Activated CD4-positive, CD25-positive, alpha-beta regulatory T cell treated with anti-CD3 and anti-CD28 coated beads, Interleukin-2, amount 50 U/mL, for 16 hours (primary cell): ENCODE results near the gene NMT1.
"Not testable (repeated sequence)": the region's sequence is repeated elsewhere in the genome, so short reads cannot be mapped to it uniquely, and the experiment has no call there.

Source experiments
- DNase-seq: peaks from one replicate; pipeline ENCODE4 v3.0.0-alpha.2; 2020; ENCODE audit warnings: low read depth, low spot score

Gene NMT1

DNA sequence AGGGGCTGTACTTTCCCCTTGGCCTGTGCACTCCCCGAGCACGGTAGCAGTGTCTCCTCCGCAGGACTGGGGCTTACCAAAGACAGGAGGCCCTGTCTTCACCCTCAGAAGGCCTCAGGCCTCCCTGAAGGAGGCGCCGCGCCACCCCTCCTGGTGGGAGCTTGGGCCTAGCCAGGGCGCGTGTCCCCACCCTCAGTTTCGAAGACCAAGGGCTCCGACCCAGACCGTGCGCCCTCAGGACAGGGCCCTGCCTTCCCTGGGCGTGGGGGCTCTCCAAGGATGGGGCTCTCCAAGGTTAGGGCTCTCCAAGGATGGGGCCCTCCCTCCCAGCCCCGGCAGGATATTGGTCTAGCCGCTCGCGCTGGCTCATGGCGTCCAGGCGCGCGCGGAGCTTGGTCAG lies 59.4 kb downstream of the NMT1 start:
- no peak for DNase-seq

DNA sequence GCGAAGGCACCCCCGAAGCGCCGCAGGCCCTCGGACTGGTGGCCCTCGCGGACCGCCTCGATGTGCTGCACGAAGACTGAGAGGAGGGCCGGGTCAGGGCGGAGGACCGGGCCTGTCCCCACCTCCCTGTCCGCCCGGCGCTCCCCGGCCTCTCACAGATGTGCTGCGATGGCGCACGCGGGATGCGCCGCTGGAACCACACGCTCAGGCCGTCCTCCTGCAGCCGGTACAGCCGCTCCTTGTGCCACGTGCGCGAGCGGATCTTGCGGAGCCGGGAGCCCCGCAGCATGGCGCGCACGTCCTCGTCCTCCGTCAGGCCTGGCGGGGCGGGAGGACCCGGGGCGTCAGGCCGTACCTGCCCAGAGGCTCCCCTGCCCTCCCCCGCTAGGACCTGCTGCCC lies 59.9 kb downstream of the NMT1 start:
- no peak for DNase-seq

- no peak for DNase-seq
These were observed 62.1 kb downstream of the NMT1 start for GRCh38 chr17:45123076-45123770.

GRCh38 chr17:45123930-45124796 lies 63.0 kb downstream of the NMT1 start:
- no peak for DNase-seq

DNA sequence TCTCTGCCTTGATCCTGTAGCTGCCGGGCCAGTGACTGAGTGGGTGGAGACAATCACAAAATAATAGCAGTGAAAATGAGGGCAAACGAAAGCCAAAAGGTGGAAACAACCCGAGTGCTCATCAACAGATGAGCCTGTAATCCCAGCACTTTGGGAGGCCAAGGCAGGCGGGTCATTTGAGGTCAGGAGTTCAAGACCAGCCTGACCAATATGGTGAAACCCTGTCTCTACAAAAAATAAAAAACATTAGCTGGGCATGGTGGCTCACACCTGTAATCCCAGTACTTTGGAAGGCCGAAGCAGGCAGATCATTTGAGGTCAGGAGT lies 63.6 kb downstream of the NMT1 start:
- DNase-seq: not testable (repeated sequence)

DNA sequence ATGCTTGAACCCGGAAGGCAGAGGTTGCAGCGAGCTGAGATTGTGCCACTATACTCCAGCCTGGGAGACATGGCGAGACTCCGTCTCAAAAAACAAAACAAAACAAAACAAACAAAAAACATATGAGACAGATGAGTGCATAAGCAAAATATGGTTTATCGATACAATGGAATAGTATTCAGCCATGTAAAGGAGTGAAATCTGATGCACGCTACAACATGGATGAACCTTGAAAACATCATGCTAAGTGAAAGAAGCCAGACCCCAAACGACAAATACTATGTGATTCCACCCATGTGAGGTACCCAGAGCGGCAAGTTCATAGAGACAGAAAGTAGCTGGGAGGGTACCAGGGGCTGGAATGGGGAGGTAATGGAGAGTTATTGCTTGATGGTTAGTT lies 64.4 kb downstream of the NMT1 start:
- no peak for DNase-seq

GRCh38 chr17:45127207-45127547 lies 66.1 kb downstream of the NMT1 start:
- DNase-seq: no peak

- no peak for DNase-seq
These were observed 66.6 kb downstream of the NMT1 start for GRCh38 chr17:45127548-45128300.

DNA sequence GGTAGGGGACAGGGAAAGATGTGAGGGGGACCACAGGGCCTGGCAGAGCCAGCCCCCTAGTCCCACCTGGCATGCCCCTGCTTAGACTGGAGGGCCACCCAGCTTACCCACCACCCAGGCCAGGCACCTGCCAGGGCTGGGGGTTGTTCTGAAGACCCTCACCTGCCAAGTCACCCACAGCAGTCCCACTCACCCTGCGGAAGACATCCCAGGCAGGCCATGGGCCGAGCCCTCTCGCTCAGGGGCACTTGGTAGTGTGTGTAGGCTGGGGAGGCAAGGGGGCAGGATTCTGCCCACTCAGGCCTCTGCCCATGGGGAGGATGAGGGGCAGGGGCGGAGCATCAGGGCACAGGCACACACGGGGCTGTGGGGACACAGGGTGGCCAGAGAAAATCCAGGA lies 67.2 kb downstream of the NMT1 start:
- DNase-seq: no peak

- no peak for DNase-seq
These were observed 67.9 kb downstream of the NMT1 start for GRCh38 chr17:45128989-45129388.

GRCh38 chr17:45129426-45129939 lies 68.4 kb downstream of the NMT1 start:
- DNase-seq: no peak

DNA sequence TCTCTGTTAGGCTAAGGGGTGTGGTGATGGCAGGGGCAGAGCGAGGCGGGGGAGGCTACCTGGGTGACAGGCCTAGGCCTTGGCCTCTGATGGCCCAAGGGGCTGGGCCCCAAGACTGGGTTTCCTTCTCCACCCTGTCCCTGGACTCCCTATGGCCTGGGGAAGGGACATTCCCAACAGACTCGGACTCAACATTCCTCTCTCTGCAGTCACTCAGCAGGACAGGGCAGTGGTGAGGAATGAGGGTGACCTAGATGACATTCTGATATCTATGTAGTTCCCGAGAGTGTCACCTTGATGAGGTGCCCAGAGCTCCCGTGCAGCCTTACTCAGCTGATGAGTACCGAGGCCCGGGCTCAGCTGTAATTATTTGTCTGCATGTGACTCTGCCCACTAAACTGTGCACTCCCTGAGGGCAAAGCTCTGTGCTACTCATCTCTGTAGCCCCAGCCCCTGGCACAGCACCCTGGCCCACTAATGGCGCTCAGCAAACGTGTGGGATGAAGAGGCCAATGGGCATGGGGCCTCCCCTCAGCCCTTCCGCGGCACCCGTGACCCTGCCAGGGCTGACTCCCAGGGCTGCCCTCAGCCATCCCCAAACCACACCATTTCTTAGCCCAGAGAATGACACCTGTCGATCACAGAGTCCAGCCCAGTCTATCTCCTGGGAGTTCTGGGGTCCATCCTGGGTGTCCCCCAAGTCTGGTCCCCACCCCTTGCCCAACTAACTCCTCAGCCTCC lies 69.0 kb downstream of the NMT1 start:
- no peak for DNase-seq

- DNase-seq: no peak
These were observed 69.8 kb downstream of the NMT1 start for GRCh38 chr17:45130681-45131615.

DNA sequence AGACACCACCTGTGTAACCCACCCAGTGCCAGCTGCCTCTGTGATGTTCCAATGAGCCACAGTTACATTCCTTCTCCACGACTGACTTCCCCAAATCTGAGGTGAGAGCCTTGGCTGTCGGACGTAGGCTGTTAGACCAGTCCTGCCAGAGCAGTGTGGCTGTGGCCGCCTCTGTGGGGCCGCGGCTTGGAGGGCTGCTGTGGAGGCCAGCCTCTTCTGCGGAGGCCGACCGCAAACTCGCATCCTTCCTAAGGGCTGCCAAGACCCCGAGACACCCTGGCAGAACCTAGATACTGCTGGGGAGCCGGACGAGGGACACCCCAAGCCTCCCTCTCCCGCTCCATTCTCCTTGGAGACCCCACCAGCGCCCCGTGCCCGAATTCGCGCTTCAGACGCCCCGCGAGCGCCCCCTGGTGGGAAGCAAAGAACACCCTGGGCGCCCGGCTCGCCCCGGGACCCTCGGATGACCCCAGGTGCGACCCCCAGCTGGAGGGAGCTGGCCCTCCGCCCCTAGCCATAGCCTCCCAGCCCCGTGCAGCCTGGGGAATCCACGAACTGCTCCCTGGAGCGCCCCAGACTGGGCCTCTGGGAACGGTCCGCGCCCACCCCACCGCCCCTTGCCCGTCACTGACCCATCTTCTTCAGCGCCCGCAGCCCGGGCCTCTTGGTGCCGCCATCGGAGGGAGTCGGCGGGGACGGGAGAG lies 70.7 kb downstream of the NMT1 start:
- no peak for DNase-seq

- DNase-seq: no peak
These were observed 71.1 kb downstream of the NMT1 start, which contains the start of gene PLCD3 for GRCh38 chr17:45132320-45132571. Gene PLCD3, minus strand, starts transcription at chr17:45132515. Its CDS starts 105 bp downstream, at chr17:45132410.

DNA sequence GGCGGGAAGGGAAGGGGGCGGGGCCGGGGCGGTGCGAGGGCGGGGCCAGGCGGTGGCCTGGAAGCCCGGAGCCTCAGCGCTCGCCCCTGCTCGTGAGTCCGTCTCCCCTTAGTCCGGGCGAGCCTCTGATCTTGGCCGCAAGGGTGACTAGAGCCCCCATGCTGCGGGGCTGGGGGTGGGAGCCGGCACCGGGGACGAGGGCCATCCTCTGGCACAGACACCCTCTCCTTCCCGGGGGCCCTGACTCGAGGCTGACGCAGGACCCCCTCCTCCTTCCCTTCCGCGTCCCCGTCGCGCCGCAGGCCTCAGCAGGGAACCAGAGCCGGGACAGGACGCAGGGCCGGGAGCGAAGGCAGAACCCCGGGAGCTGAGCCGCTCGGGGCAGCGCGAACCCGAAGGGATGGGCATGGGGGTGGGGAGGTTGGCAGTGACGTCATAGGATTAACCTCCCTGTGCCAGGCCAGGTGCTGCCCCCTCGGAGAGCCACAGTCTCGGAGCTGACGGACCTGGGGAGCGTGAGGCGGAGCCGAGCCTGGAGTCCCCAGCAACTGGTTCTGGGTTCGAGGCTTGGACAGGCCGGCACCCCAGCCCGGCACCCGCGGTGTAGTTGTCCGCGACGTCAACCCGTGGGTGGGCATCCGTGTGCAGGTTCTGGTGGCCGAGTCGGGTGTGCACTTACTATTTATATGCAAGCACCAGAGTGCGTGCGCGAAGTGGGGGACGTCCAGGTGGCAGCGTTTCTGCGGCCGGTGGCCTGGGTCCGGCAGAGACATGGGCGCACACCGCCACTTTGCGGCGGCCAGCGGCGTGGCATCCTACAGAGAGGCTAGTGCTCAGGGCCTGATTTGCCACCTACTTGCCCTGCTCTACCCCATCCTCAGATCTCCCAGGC lies 71.7 kb downstream of the NMT1 start:
- no peak for DNase-seq

GRCh38 chr17:45135192-45135977 lies 74.3 kb downstream of the NMT1 start, which contains the start of gene ACBD4:
Gene ACBD4, plus strand, starts transcription at chr17:45135687. Its CDS starts 458 bp downstream, at chr17:45136145.
- DNase-seq: peak; percentile 98
